HUES48 (cell line): ENCODE data around the gene ANO2.

Experiments
- H3K27ac ChIP-seq: one replicate; pipeline ENCODE4 v1.7.0; 2013; ENCODE audit warnings: low read depth, low read length, inconsistent platforms
- H3K27me3 ChIP-seq: 2 replicates; pipeline ENCODE4 v1.6.1; 2013; ENCODE audit warnings: mild to moderate bottlenecking, low read length; ENCODE audit not compliant: control insufficient read depth, insufficient read depth
- H3K36me3 ChIP-seq: 2 replicates; pipeline ENCODE4 v1.6.1; 2013; ENCODE audit warnings: low read length; ENCODE audit not compliant: control insufficient read depth, insufficient read depth
- H3K4me1 ChIP-seq: 2 replicates; pipeline ENCODE4 v1.6.1; 2013; ENCODE audit warnings: mild to moderate bottlenecking, low read length; ENCODE audit not compliant: control insufficient read depth, insufficient read depth
- H3K4me3 ChIP-seq: 2 replicates; pipeline ENCODE4 v1.5.1; 2013; ENCODE audit warnings: mild to moderate bottlenecking, low read depth, low read length
- H3K9ac ChIP-seq: 2 replicates; pipeline ENCODE4 v1.6.1; 2013; ENCODE audit warnings: mild to moderate bottlenecking, low read depth, low read length, moderate library complexity
- H3K9me3 ChIP-seq: 2 replicates; pipeline ENCODE4 v1.6.1; 2013; ENCODE audit warnings: low read length; ENCODE audit not compliant: control insufficient read depth, insufficient read depth

The ANO2 gene

GRCh38 chr12:5718680-5719079 is 226.4 kb downstream of the ANO2 start:
- H3K27me3 ChIP-seq = no peaks in the 10 kb centered on the region
- no peaks in the 10 kb centered on the region for H3K4me1 ChIP-seq
- H3K27ac ChIP-seq = no peak overlapping the region
- H3K36me3 ChIP-seq = no peaks in the 10 kb centered on the region
- no peak overlapping the region for H3K9ac ChIP-seq
- H3K4me3 ChIP-seq = no peak overlapping the region
- H3K9me3 ChIP-seq = no peaks in the 10 kb centered on the region

GRCh38 chr12:5718073-5718472 is 227.0 kb downstream of the ANO2 start:
- Histone ChIP-seq H3K36me3 (no peaks in the 10 kb centered on the region), H3K4me3 (no peak overlapping the region), H3K4me1 (no peaks in the 10 kb centered on the region), H3K9ac (no peak overlapping the region), H3K27me3 (no peaks in the 10 kb centered on the region), H3K27ac (no peak overlapping the region), H3K9me3 (no peaks in the 10 kb centered on the region)

- no peak overlapping the region for H3K9ac ChIP-seq
- H3K36me3 ChIP-seq = no peaks in the 10 kb centered on the region
- H3K4me3 ChIP-seq = no peak overlapping the region
- H3K9me3 ChIP-seq = no peaks in the 10 kb centered on the region
- H3K27me3 ChIP-seq = no peaks in the 10 kb centered on the region
- no peaks in the 10 kb centered on the region for H3K4me1 ChIP-seq
- H3K27ac ChIP-seq = no peak overlapping the region
Measured at GRCh38 chr12:5716976-5717375, 228.1 kb downstream of the ANO2 start.

GRCh38 chr12:5716201-5716600 is 228.9 kb downstream of the ANO2 start:
- Histone ChIP-seq H3K9me3 (no peaks in the 10 kb centered on the region), H3K27ac (no peak overlapping the region), H3K4me1 (no peaks in the 10 kb centered on the region), H3K9ac (no peak overlapping the region), H3K27me3 (no peaks in the 10 kb centered on the region), H3K4me3 (no peak overlapping the region), H3K36me3 (no peaks in the 10 kb centered on the region)

- H3K9ac ChIP-seq = no peak overlapping the region
- no peaks in the 10 kb centered on the region for H3K27me3 ChIP-seq
- H3K4me1 ChIP-seq = no peaks in the 10 kb centered on the region
- no peak overlapping the region for H3K27ac ChIP-seq
- H3K36me3 ChIP-seq = no peaks in the 10 kb centered on the region
- H3K4me3 ChIP-seq = no peak overlapping the region
- H3K9me3 ChIP-seq = no peaks in the 10 kb centered on the region
Measured at GRCh38 chr12:5715021-5715420, 230.0 kb downstream of the ANO2 start.

GRCh38 chr12:5713599-5714081 is 231.4 kb downstream of the ANO2 start:
- H3K4me1 ChIP-seq = no peaks in the 10 kb centered on the region
- H3K36me3 ChIP-seq = no peaks in the 10 kb centered on the region
- no peak overlapping the region for H3K27ac ChIP-seq
- H3K9ac ChIP-seq = no peak overlapping the region
- no peaks in the 10 kb centered on the region for H3K9me3 ChIP-seq
- H3K4me3 ChIP-seq = no peak overlapping the region
- H3K27me3 ChIP-seq = no peaks in the 10 kb centered on the region

- Histone ChIP-seq H3K27ac (no peak overlapping the region), H3K27me3 (no peaks in the 10 kb centered on the region), H3K9ac (no peak overlapping the region), H3K4me3 (no peak overlapping the region), H3K4me1 (no peaks in the 10 kb centered on the region), H3K9me3 (no peaks in the 10 kb centered on the region), H3K36me3 (no peaks in the 10 kb centered on the region)
Measured at GRCh38 chr12:5710260-5710878, 234.7 kb downstream of the ANO2 start.

GRCh38 chr12:5708371-5708770 is 236.7 kb downstream of the ANO2 start:
- no peak overlapping the region for H3K27ac ChIP-seq
- no peaks in the 10 kb centered on the region for H3K4me1 ChIP-seq
- H3K36me3 ChIP-seq = no peaks in the 10 kb centered on the region
- H3K9ac ChIP-seq = no peak overlapping the region
- no peaks in the 10 kb centered on the region for H3K9me3 ChIP-seq
- no peak overlapping the region for H3K4me3 ChIP-seq
- no peaks in the 10 kb centered on the region for H3K27me3 ChIP-seq

- H3K36me3 ChIP-seq = no peaks in the 10 kb centered on the region
- H3K9ac ChIP-seq = no peak overlapping the region
- H3K27ac ChIP-seq = no peak overlapping the region
- no peaks in the 10 kb centered on the region for H3K27me3 ChIP-seq
- H3K9me3 ChIP-seq = no peaks in the 10 kb centered on the region
- no peaks in the 10 kb centered on the region for H3K4me1 ChIP-seq
- no peak overlapping the region for H3K4me3 ChIP-seq
Measured at GRCh38 chr12:5706247-5706646, 238.8 kb downstream of the ANO2 start.

- no peaks in the 10 kb centered on the region for H3K4me1 ChIP-seq
- H3K27me3 ChIP-seq = no peaks in the 10 kb centered on the region
- no peaks in the 10 kb centered on the region for H3K36me3 ChIP-seq
- no peak overlapping the region for H3K27ac ChIP-seq
- H3K9ac ChIP-seq = no peak overlapping the region
- no peaks in the 10 kb centered on the region for H3K9me3 ChIP-seq
- H3K4me3 ChIP-seq = no peak overlapping the region
Measured at GRCh38 chr12:5705791-5706190, 239.3 kb downstream of the ANO2 start.

- no peaks in the 10 kb centered on the region for H3K36me3 ChIP-seq
- H3K4me1 ChIP-seq = no peaks in the 10 kb centered on the region
- H3K9ac ChIP-seq = no peak overlapping the region
- peaks cover 16% of the 10 kb centered on the region for H3K9me3 ChIP-seq
- no peaks in the 10 kb centered on the region for H3K27me3 ChIP-seq
- no peak overlapping the region for H3K27ac ChIP-seq
- H3K4me3 ChIP-seq = no peak overlapping the region
Measured at GRCh38 chr12:5694759-5695409, 250.2 kb downstream of the ANO2 start.
